Thyroid gland (tissue), 4 donors: Measurements from ENCODE around the gene LSM14A.

Source experiments
- POLR2A ChIP-seq, 2 donors: fragments of 450-650 bp; IDR thresholded peaks; one replicate each; pipeline ENCODE4 v1.6.1; 2017; ENCODE audit warnings: antibody characterized with exemption in 2 of 2, mild to moderate bottlenecking in 2 of 2, moderate library complexity in 1 of 2
- TF ChIP-seq, protein P1 (sequence below), 6 experiments: fragments of 200-600 bp in 3 of 6; fragments of 450-650 bp in 3 of 6; sonication (generic) in 3 of 6; IDR thresholded peaks; one replicate each; pipeline ENCODE4 v1.5.1; 2016 to 2019; ENCODE audit warnings: antibody characterized with exemption in 6 of 6, mild to moderate bottlenecking in 2 of 6, inconsistent platforms in 1 of 6, moderate library complexity in 1 of 6

DNA sequence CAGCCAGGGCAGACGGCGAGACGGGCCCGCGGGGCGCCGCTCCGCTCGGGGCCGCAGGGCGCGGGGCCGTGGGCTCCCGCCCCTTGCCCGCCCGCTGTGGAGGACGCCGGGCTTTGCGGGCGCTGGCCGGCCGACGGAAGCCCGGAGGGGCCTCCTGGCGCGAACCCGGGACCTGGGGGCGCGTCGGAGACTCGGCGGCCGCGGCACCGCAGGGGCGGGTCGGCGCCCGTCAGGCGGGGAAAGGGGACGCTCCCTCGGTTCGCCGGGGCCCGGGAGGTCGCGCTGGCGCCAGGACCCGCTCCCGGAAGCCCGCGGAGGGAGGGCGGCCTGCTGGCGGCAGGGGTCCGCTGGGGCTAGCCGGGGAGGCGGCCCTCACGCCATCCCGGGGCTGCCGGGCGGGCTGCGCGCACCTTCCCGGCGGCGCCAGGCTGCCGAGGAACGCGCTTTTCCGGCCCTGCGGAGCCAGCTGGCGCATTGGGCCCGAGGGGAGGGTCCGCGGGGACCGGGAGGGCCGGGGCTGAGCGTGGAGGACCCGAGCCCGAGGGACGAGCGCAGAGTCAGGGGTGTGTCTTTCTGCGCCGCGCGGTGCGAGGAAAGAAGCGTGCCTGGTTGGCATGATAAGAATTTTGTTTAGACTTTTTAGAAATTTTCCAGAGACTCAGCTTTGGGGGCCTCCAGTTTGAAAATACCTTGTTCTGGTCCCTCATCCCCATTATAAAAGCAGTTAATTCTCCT, 82.6 kb downstream of the LSM14A start:
- TF ChIP-seq, protein P1, sequence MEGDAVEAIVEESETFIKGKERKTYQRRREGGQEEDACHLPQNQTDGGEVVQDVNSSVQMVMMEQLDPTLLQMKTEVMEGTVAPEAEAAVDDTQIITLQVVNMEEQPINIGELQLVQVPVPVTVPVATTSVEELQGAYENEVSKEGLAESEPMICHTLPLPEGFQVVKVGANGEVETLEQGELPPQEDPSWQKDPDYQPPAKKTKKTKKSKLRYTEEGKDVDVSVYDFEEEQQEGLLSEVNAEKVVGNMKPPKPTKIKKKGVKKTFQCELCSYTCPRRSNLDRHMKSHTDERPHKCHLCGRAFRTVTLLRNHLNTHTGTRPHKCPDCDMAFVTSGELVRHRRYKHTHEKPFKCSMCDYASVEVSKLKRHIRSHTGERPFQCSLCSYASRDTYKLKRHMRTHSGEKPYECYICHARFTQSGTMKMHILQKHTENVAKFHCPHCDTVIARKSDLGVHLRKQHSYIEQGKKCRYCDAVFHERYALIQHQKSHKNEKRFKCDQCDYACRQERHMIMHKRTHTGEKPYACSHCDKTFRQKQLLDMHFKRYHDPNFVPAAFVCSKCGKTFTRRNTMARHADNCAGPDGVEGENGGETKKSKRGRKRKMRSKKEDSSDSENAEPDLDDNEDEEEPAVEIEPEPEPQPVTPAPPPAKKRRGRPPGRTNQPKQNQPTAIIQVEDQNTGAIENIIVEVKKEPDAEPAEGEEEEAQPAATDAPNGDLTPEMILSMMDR (IDR thresholded peaks at IDR 0.05): no peak
- TF ChIP-seq POLR2A (IDR thresholded peaks at IDR 0.05): peak in 1 of 2 donors; percentile 26
